Caco-2 (cell line): ENCODE measurements around the gene MOB3C. TPM values are rescaled to one million over a fixed set of nuclear protein-coding genes. Genes with fewer than 3 reads are reported as not detected.
"Not testable (repeated sequence)": the region's sequence is repeated elsewhere in the genome, so short reads cannot be mapped to it uniquely, and the experiment has no call there.

Experiments
- BruUV-seq: library from RNA; stranded (reverse); fragments of 400-500 nt; replicated peaks from 2 replicates; lab custom pipeline; 2021; lab: Mats Ljungman, UMichigan
- CTCF ChIA-PET: fragments of 300-600 bp; sonication (Branson Sonifier 250); formaldehyde crosslinking; loops from one replicate; lab custom pipeline; 2022; ENCODE audit warnings: antibody characterized with exemption; lab: Charles Lee
- POLR2A ChIA-PET: fragments of 300-600 bp; sonication (Branson Sonifier 250); formaldehyde crosslinking; loops from one replicate; lab custom pipeline; 2022; ENCODE audit warnings: antibody characterized with exemption; lab: Charles Lee
- DNase-seq, 2 experiments: peaks; one replicate each; pipeline versions ENCODE4 v3.0.0 to v3.0.0-alpha.2; 2020 to 2022
- H3K27me3 ChIP-seq: replicated peaks from 2 replicates; pipeline ENCODE4 v1.6.0; 2011; ENCODE audit warnings: low read length; ENCODE audit not compliant: control insufficient read depth, insufficient read depth
- H3K36me3 ChIP-seq: 2 replicates; pipeline ENCODE4 v1.5.1; 2011; ENCODE audit warnings: low read length; ENCODE audit not compliant: control insufficient read depth, insufficient read depth
- H3K4me1 ChIP-seq: fragments of 250-450 bp; sonication (Bioruptor Pico); 2 replicates; pipeline ENCODE4 v1.5.1; 2020; ENCODE audit warnings: mild to moderate bottlenecking
- H3K4me3 ChIP-seq: 2 replicates; pipeline ENCODE4 v1.5.1; 2011; ENCODE audit warnings: low read depth, mild to moderate bottlenecking, control low read depth, low read length
- H3K9me3 ChIP-seq: fragments of 250-450 bp; sonication (Bioruptor Pico); 2 replicates; pipeline ENCODE4 v1.5.1; 2020; ENCODE audit warnings: mild to moderate bottlenecking, moderate library complexity
- H3K27ac Mint-ChIP-seq: one replicate; pipeline ENCODE4 v1.8.0; 2022; ENCODE audit warnings: mixed read lengths; ENCODE audit not compliant: unreplicated experiment
- H3K27me3 Mint-ChIP-seq: one replicate; pipeline ENCODE4 v1.8.0; 2022; ENCODE audit warnings: mixed read lengths; ENCODE audit not compliant: insufficient read depth, unreplicated experiment
- H3K36me3 Mint-ChIP-seq: one replicate; pipeline ENCODE4 v1.8.0; 2022; ENCODE audit warnings: mild to moderate bottlenecking, mixed read lengths; ENCODE audit not compliant: insufficient read depth, unreplicated experiment
- H3K4me1 Mint-ChIP-seq: one replicate; pipeline ENCODE4 v1.8.0; 2022; ENCODE audit warnings: low read depth, mixed read lengths; ENCODE audit not compliant: unreplicated experiment
- H3K4me3 Mint-ChIP-seq: one replicate; pipeline ENCODE4 v1.8.0; 2022; ENCODE audit warnings: mild to moderate bottlenecking, moderate library complexity, mixed read lengths; ENCODE audit not compliant: unreplicated experiment
- H3K9me3 Mint-ChIP-seq: one replicate; pipeline ENCODE4 v1.8.0; 2022; ENCODE audit warnings: mixed read lengths; ENCODE audit not compliant: unreplicated experiment
- CTCF ChIP-seq, 2 experiments: fragments of 200-600 bp in 1 of 2; IDR thresholded peaks; 1 replicate in 1 of 2; 2 replicates in 1 of 2; pipeline versions ENCODE4 v1.5.1 to v1.8.0; 2011 to 2022; ENCODE audit warnings: antibody characterized with exemption in 1 of 2, control low read depth in 1 of 2, inconsistent platforms in 1 of 2, low read depth in 1 of 2, low read length in 1 of 2, mild to moderate bottlenecking in 1 of 2, moderate library complexity in 1 of 2; ENCODE audit not compliant: insufficient read depth in 1 of 2, severe bottlenecking in 1 of 2, unreplicated experiment in 1 of 2
- intact Hi-C: fragments of 100-400 bp; cut with micrococcal nuclease; formaldehyde crosslinking; loops from one replicate; pipeline ENCODE4 v1.10.0; 2022; ENCODE audit not compliant: unreplicated experiment
- total RNA-seq: library from RNA; stranded (reverse); gene quantifications from 2 replicates; pipeline ENCODE4 v1.2.3, GENCODE V29; 2022

Gene MOB3C
- total RNA-seq, 1 experiment from 2014 or later: 1.6 TPM

GRCh38 chr1:46655848-46656247 is 39.2 kb upstream of the MOB3C start:
- ChIA-PET CTCF (no interaction called here), POLR2A (no interaction called here)
- BruUV-seq: no TSS peak
- Histone ChIP-seq H3K4me3 (no peak overlapping the region), H3K9me3 (no peaks in the 10 kb centered on the region), H3K4me1 (no peaks in the 10 kb centered on the region), H3K27me3 (no peaks in the 10 kb centered on the region), H3K36me3 (no peaks in the 10 kb centered on the region)
- Mint-ChIP-seq H3K4me1 (no peaks in the 10 kb centered on the region), H3K36me3 (no peaks in the 10 kb centered on the region), H3K27ac (no peak overlapping the region), H3K27me3 (no peaks in the 10 kb centered on the region), H3K4me3 (no peak overlapping the region), H3K9me3 (no peaks in the 10 kb centered on the region)
- DNase-seq: no peak
- no peak for TF ChIP-seq CTCF (IDR thresholded peaks at IDR 0.05; ENCODE audit: insufficient read depth in 1 of 2, low read depth in 1 of 2, low read length in 1 of 2, severe bottlenecking in 1 of 2, unreplicated experiment in 1 of 2)
- intact Hi-C loops: no loop called here

- CTCF ChIA-PET, H3K4me1 Mint-ChIP-seq, H3K27me3 ChIP-seq, H3K9me3 ChIP-seq, BruUV-seq, H3K4me3 ChIP-seq, DNase-seq, H3K4me1 ChIP-seq, H3K27me3 Mint-ChIP-seq, H3K9me3 Mint-ChIP-seq, H3K36me3 ChIP-seq, POLR2A ChIA-PET, H3K4me3 Mint-ChIP-seq, H3K27ac Mint-ChIP-seq, intact Hi-C loops: not testable (repeated sequence)
- H3K36me3 Mint-ChIP-seq: peaks cover 11% of the 10 kb centered on the region
These were observed 38.1 kb upstream of the MOB3C start for GRCh38 chr1:46654698-46655097.

- Histone ChIP-seq H3K9me3 (no peaks in the 10 kb centered on the region), H3K27me3 (no peaks in the 10 kb centered on the region), H3K4me1 (no peaks in the 10 kb centered on the region), H3K36me3 (no peaks in the 10 kb centered on the region), H3K4me3 (no peak overlapping the region)
- no TSS peak for BruUV-seq
- no peak overlapping the region for H3K27ac Mint-ChIP-seq
- intact Hi-C loops: no loop called here
- no peak overlapping the region for H3K4me3 Mint-ChIP-seq
- POLR2A ChIA-PET: interaction anchor here (1.1 kb wide), 1 partner anchor 50 kb away, joined by 3 read pairs; the partner anchor contains the start of gene MKNK1
- no peaks in the 10 kb centered on the region for H3K9me3 Mint-ChIP-seq
- DNase-seq: no peak
- H3K4me1 Mint-ChIP-seq: no peaks in the 10 kb centered on the region
- no peak for TF ChIP-seq CTCF (IDR thresholded peaks at IDR 0.05; ENCODE audit: insufficient read depth in 1 of 2, low read depth in 1 of 2, low read length in 1 of 2, severe bottlenecking in 1 of 2, unreplicated experiment in 1 of 2)
- CTCF ChIA-PET: no interaction called here
- no peaks in the 10 kb centered on the region for H3K27me3 Mint-ChIP-seq
- H3K36me3 Mint-ChIP-seq: peaks cover 16% of the 10 kb centered on the region
These were observed 37.4 kb upstream of the MOB3C start for GRCh38 chr1:46654012-46654411.
